ENCODE measurements around the gene DCUN1D2.

- TF ChIP-seq CTCF (IDR thresholded peaks at IDR 0.05), result no peak
- TF ChIP-seq POLR2A (IDR thresholded peaks at IDR 0.05), result no peak
- TF ChIP-seq POLR2AphosphoS5 (IDR thresholded peaks at IDR 0.05), result no peak
- no peak for TF ChIP-seq EP300 (IDR thresholded peaks at IDR 0.05)
Observed at GRCh38 chr13:113442354-113442984, 48.0 kb downstream of the DCUN1D2 start.
